Measurements from ENCODE around the gene CORO1C.
A peak's percentile ranks its signal among the peaks of the same experiment; 100 is the strongest.
"Not testable (repeated sequence)": the region's sequence is repeated elsewhere in the genome, so short reads cannot be mapped to it uniquely, and the experiment has no call there.

Gene CORO1C

GRCh38 chr12:108671110-108671509 lies 60.2 kb downstream of the CORO1C start:
- DNase-seq: no peak

- no peak for DNase-seq
Measured at GRCh38 chr12:108670066-108670631, 61.2 kb downstream of the CORO1C start.

GRCh38 chr12:108668542-108668941 lies 62.8 kb downstream of the CORO1C start:
- no peak for DNase-seq

- DNase-seq: no peak
Measured at GRCh38 chr12:108668063-108668462, 63.3 kb downstream of the CORO1C start.

- no peak for DNase-seq
Measured at GRCh38 chr12:108667349-108667748, 64.0 kb downstream of the CORO1C start.

- DNase-seq: no peak
Measured at GRCh38 chr12:108666401-108666881, 64.9 kb downstream of the CORO1C start.

GRCh38 chr12:108665608-108666202 lies 65.6 kb downstream of the CORO1C start:
- DNase-seq: no peak

- DNase-seq: peak; percentile 92
Measured at GRCh38 chr12:108664338-108665258, 66.7 kb downstream of the CORO1C start.

GRCh38 chr12:108663324-108664015 lies 67.8 kb downstream of the CORO1C start:
- no peak for DNase-seq

GRCh38 chr12:108658115-108658514 lies 73.2 kb downstream of the CORO1C start:
- DNase-seq: not testable (repeated sequence)

GRCh38 chr12:108657130-108657745 lies 74.1 kb downstream of the CORO1C start:
- DNase-seq: no peak

GRCh38 chr12:108656247-108656646 lies 75.1 kb downstream of the CORO1C start:
- DNase-seq: not testable (repeated sequence)

- DNase-seq: not testable (repeated sequence)
Measured at GRCh38 chr12:108655812-108656175, 75.5 kb downstream of the CORO1C start.

- not testable (repeated sequence) for DNase-seq
Measured at GRCh38 chr12:108654622-108655021, 76.7 kb downstream of the CORO1C start.

GRCh38 chr12:108653922-108654321 lies 77.4 kb downstream of the CORO1C start:
- no peak for DNase-seq

- no peak for DNase-seq
Measured at GRCh38 chr12:108653082-108653516, 78.2 kb downstream of the CORO1C start.

GRCh38 chr12:108650083-108650482 lies 81.2 kb downstream of the CORO1C start:
- DNase-seq: no peak

GRCh38 chr12:108649669-108650068 lies 81.6 kb downstream of the CORO1C start:
- DNase-seq: peak; percentile 76

- peak; percentile 62 for DNase-seq
Measured at GRCh38 chr12:108649126-108649525, 82.2 kb downstream of the CORO1C start.

- DNase-seq: no peak
Measured at GRCh38 chr12:108648371-108648770, 82.9 kb downstream of the CORO1C start.

GRCh38 chr12:108647585-108648287 lies 83.6 kb downstream of the CORO1C start:
- DNase-seq: no peak
